Kasumi-1 (cell line): Measurements from ENCODE around the gene SPCS2.
"Not testable (repeated sequence)": the region's sequence is repeated elsewhere in the genome, so short reads cannot be mapped to it uniquely, and the experiment has no call there.

Experiments
- DNase-seq, 2 experiments: peaks; one replicate each; lab custom pipeline; 2025; lab: John Stamatoyannopoulos, UW

SPCS2 gene

GRCh38 chr11:75002516-75002915 lies 53.5 kb downstream of the SPCS2 start:
- DNase-seq = no peak

- no peak for DNase-seq
Measured at GRCh38 chr11:75004215-75004614, 55.1 kb downstream of the SPCS2 start.

- DNase-seq = no peak
Measured at GRCh38 chr11:75011357-75011756, 62.3 kb downstream of the SPCS2 start.

GRCh38 chr11:75011872-75012271 lies 62.8 kb downstream of the SPCS2 start:
- DNase-seq = no peak

GRCh38 chr11:75013051-75013450 lies 64.0 kb downstream of the SPCS2 start:
- DNase-seq = no peak

- DNase-seq = no peak
Measured at GRCh38 chr11:75014129-75014528, 65.1 kb downstream of the SPCS2 start.

- DNase-seq = not testable (repeated sequence)
Measured at GRCh38 chr11:75019200-75019599, 70.1 kb downstream of the SPCS2 start.

GRCh38 chr11:75020328-75020727 lies 71.3 kb downstream of the SPCS2 start:
- DNase-seq = not testable (repeated sequence)

GRCh38 chr11:75022296-75022695 lies 73.2 kb downstream of the SPCS2 start:
- no peak for DNase-seq

- peak; percentile 70 to 81 for DNase-seq
Measured at GRCh38 chr11:75022759-75023396, 73.8 kb downstream of the SPCS2 start.

- no peak for DNase-seq
Measured at GRCh38 chr11:75023446-75024067, 74.5 kb downstream of the SPCS2 start.

GRCh38 chr11:75024068-75024449 lies 75.0 kb downstream of the SPCS2 start:
- DNase-seq = no peak

- DNase-seq = no peak
Measured at GRCh38 chr11:75024764-75025211, 75.7 kb downstream of the SPCS2 start.

GRCh38 chr11:75025561-75025960 lies 76.5 kb downstream of the SPCS2 start:
- no peak for DNase-seq

- no peak for DNase-seq
Measured at GRCh38 chr11:75028321-75028720, 79.3 kb downstream of the SPCS2 start.
